Testis (tissue), 2 donors: ENCODE measurements around the gene OR8U1.

ENCODE experiments used
- POLR2A ChIP-seq: fragments of 450-650 bp; IDR thresholded peaks from one replicate; pipeline ENCODE4 v1.6.1; 2017; ENCODE audit warnings: antibody characterized with exemption, mild to moderate bottlenecking, moderate library complexity
- TF ChIP-seq, protein P1 (sequence below), 3 experiments: fragments of 450-650 bp in 2 of 3; fragments of 200-600 bp in 1 of 3; sonication (generic) in 1 of 3; IDR thresholded peaks; one replicate each; pipeline ENCODE4 v1.5.1; 2016 to 2019; ENCODE audit warnings: antibody characterized with exemption in 3 of 3, mild to moderate bottlenecking in 2 of 3, moderate library complexity in 1 of 3

DNA sequence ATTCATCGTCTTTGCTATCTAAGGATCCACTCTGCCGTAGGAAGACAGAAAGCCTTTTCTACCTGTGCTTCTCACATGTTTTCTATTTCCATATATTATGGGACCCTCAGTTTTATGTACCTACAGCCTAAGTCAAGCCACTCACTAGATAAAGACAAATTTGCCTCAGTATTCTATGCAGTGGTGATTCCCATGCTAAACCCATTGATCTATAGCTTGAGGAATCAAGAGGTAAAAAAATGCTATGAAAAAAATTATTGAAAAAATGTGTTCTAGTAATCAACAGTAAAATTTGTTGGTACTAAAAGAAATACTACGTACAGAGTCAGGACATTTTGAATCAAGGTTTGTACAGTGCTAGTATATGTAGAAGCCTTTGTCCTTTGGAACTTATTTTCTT, 19.0 kb downstream of the OR8U1 start:
- TF ChIP-seq, protein P1, sequence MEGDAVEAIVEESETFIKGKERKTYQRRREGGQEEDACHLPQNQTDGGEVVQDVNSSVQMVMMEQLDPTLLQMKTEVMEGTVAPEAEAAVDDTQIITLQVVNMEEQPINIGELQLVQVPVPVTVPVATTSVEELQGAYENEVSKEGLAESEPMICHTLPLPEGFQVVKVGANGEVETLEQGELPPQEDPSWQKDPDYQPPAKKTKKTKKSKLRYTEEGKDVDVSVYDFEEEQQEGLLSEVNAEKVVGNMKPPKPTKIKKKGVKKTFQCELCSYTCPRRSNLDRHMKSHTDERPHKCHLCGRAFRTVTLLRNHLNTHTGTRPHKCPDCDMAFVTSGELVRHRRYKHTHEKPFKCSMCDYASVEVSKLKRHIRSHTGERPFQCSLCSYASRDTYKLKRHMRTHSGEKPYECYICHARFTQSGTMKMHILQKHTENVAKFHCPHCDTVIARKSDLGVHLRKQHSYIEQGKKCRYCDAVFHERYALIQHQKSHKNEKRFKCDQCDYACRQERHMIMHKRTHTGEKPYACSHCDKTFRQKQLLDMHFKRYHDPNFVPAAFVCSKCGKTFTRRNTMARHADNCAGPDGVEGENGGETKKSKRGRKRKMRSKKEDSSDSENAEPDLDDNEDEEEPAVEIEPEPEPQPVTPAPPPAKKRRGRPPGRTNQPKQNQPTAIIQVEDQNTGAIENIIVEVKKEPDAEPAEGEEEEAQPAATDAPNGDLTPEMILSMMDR (IDR thresholded peaks at IDR 0.05): no peak
- no peak for TF ChIP-seq POLR2A
